CD8-positive, alpha-beta memory T cell (primary cell): ENCODE results near the gene SERTAD3. TPM values are rescaled to one million over a fixed set of nuclear protein-coding genes. Genes with fewer than 3 reads are reported as not detected.
"Not testable (repeated sequence)": the region's sequence is repeated elsewhere in the genome, so short reads cannot be mapped to it uniquely, and the experiment has no call there.

Experiments used
- CTCF ChIA-PET: fragments of 350-600 bp; sonication (Branson Sonifier 250); formaldehyde crosslinking; loops from one replicate; lab custom pipeline; 2021; ENCODE audit warnings: antibody characterized with exemption; lab: Charles Lee
- POLR2A ChIA-PET: fragments of 350-600 bp; sonication (Branson Sonifier 250); formaldehyde crosslinking; loops from one replicate; lab custom pipeline; 2021; ENCODE audit warnings: antibody characterized with exemption; lab: Charles Lee
- DNase-seq, 5 donors: peaks; one replicate each; pipeline versions ENCODE4 v3.0.0 to v3.0.0-alpha.2; 2020 to 2022; ENCODE audit warnings: mixed read lengths in 1 of 5
- H3K27ac ChIP-seq: one replicate; pipeline ENCODE4 v1.7.0; 2013; ENCODE audit warnings: low read depth, mild to moderate bottlenecking, low read length, moderate library complexity
- H3K27me3 ChIP-seq: 2 replicates; pipeline ENCODE4 v1.7.0; 2013; ENCODE audit warnings: low read length, mild to moderate bottlenecking; ENCODE audit not compliant: insufficient read depth, poor library complexity, severe bottlenecking
- H3K36me3 ChIP-seq: 2 replicates; pipeline ENCODE4 v1.7.0; 2013; ENCODE audit warnings: mild to moderate bottlenecking, low read length, moderate library complexity; ENCODE audit not compliant: insufficient read depth
- H3K4me1 ChIP-seq: 2 replicates; pipeline ENCODE4 v1.7.0; 2013; ENCODE audit warnings: mild to moderate bottlenecking, low read length, moderate library complexity; ENCODE audit not compliant: insufficient read depth
- H3K4me3 ChIP-seq: 2 replicates; pipeline ENCODE4 v1.7.0; 2013; ENCODE audit warnings: mild to moderate bottlenecking, low read length
- H3K9me3 ChIP-seq: 2 replicates; pipeline ENCODE4 v1.7.0; 2013; ENCODE audit warnings: mild to moderate bottlenecking, low read length
- H3K27ac Mint-ChIP-seq, 8 donors: one replicate each; pipeline ENCODE4 v1.8.0; 2020 to 2021; ENCODE audit warnings: mixed read lengths in 8 of 8, mild to moderate bottlenecking in 6 of 8, inconsistent platforms in 3 of 8, moderate library complexity in 3 of 8
- H3K27me3 Mint-ChIP-seq, 2 donors: one replicate each; pipeline ENCODE4 v1.8.0; 2020 to 2021; ENCODE audit warnings: mixed read lengths in 2 of 2, mild to moderate bottlenecking in 1 of 2, moderate library complexity in 1 of 2
- H3K36me3 Mint-ChIP-seq, 3 donors: one replicate each; pipeline ENCODE4 v1.8.0; 2020 to 2021; ENCODE audit warnings: mixed read lengths in 3 of 3, inconsistent platforms in 1 of 3, mild to moderate bottlenecking in 1 of 3
- H3K4me1 Mint-ChIP-seq, 3 donors: one replicate each; pipeline ENCODE4 v1.8.0; 2020 to 2021; ENCODE audit warnings: mixed read lengths in 3 of 3, inconsistent platforms in 1 of 3, mild to moderate bottlenecking in 1 of 3
- H3K4me3 Mint-ChIP-seq, 7 donors: one replicate each; pipeline ENCODE4 v1.8.0; 2020 to 2021; ENCODE audit warnings: mixed read lengths in 7 of 7, mild to moderate bottlenecking in 6 of 7, moderate library complexity in 4 of 7, inconsistent platforms in 2 of 7
- H3K9me3 Mint-ChIP-seq, 5 donors: one replicate each; pipeline ENCODE4 v1.8.0; 2020 to 2022; ENCODE audit warnings: mixed read lengths in 5 of 5, mild to moderate bottlenecking in 3 of 5, moderate library complexity in 2 of 5, inconsistent platforms in 1 of 5
- polyA plus RNA-seq: library from polyadenylated mRNA; unstranded; fragments of 300-500 nt; fragmentation: Illumina TruSeq; gene quantifications from one replicate; pipeline ENCODE4 v1.2.3, GENCODE V29; 2021
- total RNA-seq, 2 experiments: library from RNA; stranded (reverse); gene quantifications; one replicate each; pipeline ENCODE4 v1.2.3, GENCODE V29; 2021

Gene SERTAD3
- total and polyA plus RNA-seq, 3 experiments from 2014 or later: 7.0 to 9.5 (median 8.5) TPM

DNA sequence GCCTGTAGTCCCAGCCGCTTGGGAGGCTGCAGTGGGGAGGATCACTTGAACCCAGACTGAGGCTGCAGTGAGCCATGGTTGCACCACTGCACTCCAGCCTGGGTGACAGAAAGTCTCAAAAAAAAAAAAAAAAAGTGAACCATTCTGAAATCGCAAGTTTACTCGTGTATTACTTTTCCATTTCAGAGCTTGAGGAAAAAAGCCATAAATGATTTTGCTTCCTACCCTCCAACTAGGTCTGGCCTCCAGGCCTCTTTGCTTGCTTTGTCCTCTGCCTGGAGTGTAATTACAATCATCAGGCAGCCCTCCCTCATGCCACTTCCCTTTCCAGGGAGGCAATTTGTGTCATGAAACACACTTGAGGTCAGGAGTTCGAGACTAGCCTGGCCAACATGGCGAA lies 12.9 kb upstream of the SERTAD3 start:
- CTCF ChIA-PET: interaction anchor here (1.0 to 1.1 kb wide), 2 partner anchors 11 to 153 kb away, joined by 3 to 4 read pairs; no protein-coding TSS in a partner anchor
- H3K27ac ChIP-seq: no peak overlapping the region
- no peak overlapping the region for H3K4me3 ChIP-seq
- no peaks in the 10 kb centered on the region for H3K27me3 ChIP-seq
- Mint-ChIP-seq H3K4me1 (peaks cover 0 to 2% (median 0%) of the 10 kb centered on the region in 3 donors), H3K4me3 (no peak overlapping the region), H3K27me3 (no peaks in the 10 kb centered on the region), H3K9me3 (no peaks in the 10 kb centered on the region), H3K36me3 (peaks cover 0 to 4% (median 0%) of the 10 kb centered on the region in 3 donors), H3K27ac (peak overlapping the region in 1 of 8 donors; percentile 54)
- no peaks in the 10 kb centered on the region for H3K36me3 ChIP-seq
- POLR2A ChIA-PET: no interaction called here
- H3K4me1 ChIP-seq: no peaks in the 10 kb centered on the region
- no peaks in the 10 kb centered on the region for H3K9me3 ChIP-seq
- DNase-seq: no peak

GRCh38 chr19:40453943-40454342 lies 9.8 kb upstream of the SERTAD3 start:
- H3K27ac ChIP-seq, H3K4me3 ChIP-seq, POLR2A ChIA-PET, H3K27me3 ChIP-seq, H3K27ac Mint-ChIP-seq, H3K36me3 ChIP-seq, H3K4me1 ChIP-seq, H3K27me3 Mint-ChIP-seq, H3K9me3 ChIP-seq, H3K36me3 Mint-ChIP-seq, DNase-seq, H3K4me1 Mint-ChIP-seq, H3K9me3 Mint-ChIP-seq: not testable (repeated sequence)
- peak overlapping the region in 1 of 7 donors; percentile 18 for H3K4me3 Mint-ChIP-seq
- CTCF ChIA-PET: interaction anchor here (1.0 to 2.7 kb wide), 4 partner anchors 10 to 181 kb away, joined by 4 to 10 read pairs (median 6); partner anchors contain the start of gene BLVRB

- Histone ChIP-seq H3K27ac (no peak overlapping the region), H3K4me1 (no peaks in the 10 kb centered on the region), H3K27me3 (no peaks in the 10 kb centered on the region), H3K9me3 (no peaks in the 10 kb centered on the region), H3K36me3 (no peaks in the 10 kb centered on the region), H3K4me3 (no peak overlapping the region)
- H3K27ac Mint-ChIP-seq: no peak overlapping the region
- no peaks in the 10 kb centered on the region for H3K9me3 Mint-ChIP-seq
- POLR2A ChIA-PET: no interaction called here
- H3K27me3 Mint-ChIP-seq: no peaks in the 10 kb centered on the region
- no peaks in the 10 kb centered on the region for H3K4me1 Mint-ChIP-seq
- H3K4me3 Mint-ChIP-seq: no peak overlapping the region
- peaks cover 0 to 6% (median 2%) of the 10 kb centered on the region in 3 donors for H3K36me3 Mint-ChIP-seq
- CTCF ChIA-PET: interaction anchor here (1.0 to 2.7 kb wide), 4 partner anchors 10 to 182 kb away, joined by 4 to 10 read pairs (median 6); partner anchors contain the start of gene BLVRB
- no peak for DNase-seq
Observed at GRCh38 chr19:40453151-40453735, 9.1 kb upstream of the SERTAD3 start.

GRCh38 chr19:40452016-40452415 lies 7.9 kb upstream of the SERTAD3 start:
- H3K27me3 Mint-ChIP-seq: no peaks in the 10 kb centered on the region
- no peaks in the 10 kb centered on the region for H3K36me3 ChIP-seq
- no peak overlapping the region for H3K4me3 ChIP-seq
- DNase-seq: no peak
- CTCF ChIA-PET: interaction anchor here (0.7 to 2.7 kb wide), 5 partner anchors 12 to 183 kb away, joined by 3 to 10 read pairs (median 4); partner anchors contain the start of gene BLVRB
- no peak overlapping the region for H3K4me3 Mint-ChIP-seq
- peaks cover 0 to 9% (median 2%) of the 10 kb centered on the region in 3 donors for H3K36me3 Mint-ChIP-seq
- no peaks in the 10 kb centered on the region for H3K4me1 ChIP-seq
- H3K9me3 ChIP-seq: no peaks in the 10 kb centered on the region
- H3K27ac ChIP-seq: no peak overlapping the region
- H3K4me1 Mint-ChIP-seq: no peaks in the 10 kb centered on the region
- POLR2A ChIA-PET: no interaction called here
- no peaks in the 10 kb centered on the region for H3K9me3 Mint-ChIP-seq
- no peak overlapping the region for H3K27ac Mint-ChIP-seq
- no peaks in the 10 kb centered on the region for H3K27me3 ChIP-seq

DNA sequence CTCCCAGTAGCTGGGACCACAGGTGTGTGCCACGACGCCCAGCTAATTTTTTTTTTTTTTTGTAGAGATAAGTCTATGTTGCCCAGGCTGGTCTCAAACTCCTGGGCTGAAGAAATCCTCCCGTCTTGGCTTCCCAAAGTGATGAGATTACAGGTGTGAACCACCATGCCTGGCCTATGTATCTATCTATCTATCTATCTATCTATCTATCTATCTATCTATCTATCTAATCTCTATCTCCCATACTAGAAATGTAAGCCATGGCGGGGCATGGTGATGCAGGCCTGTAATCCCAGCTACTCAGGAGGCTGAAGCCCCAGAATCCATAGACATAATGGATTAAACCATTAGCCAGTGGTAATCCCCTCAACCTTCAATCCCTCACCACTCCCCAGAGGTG lies 6.5 kb upstream of the SERTAD3 start:
- Histone ChIP-seq H3K27me3 (no peaks in the 10 kb centered on the region), H3K27ac (no peak overlapping the region), H3K9me3 (no peaks in the 10 kb centered on the region), H3K36me3 (no peaks in the 10 kb centered on the region), H3K4me3 (no peak overlapping the region), H3K4me1 (no peaks in the 10 kb centered on the region)
- ChIA-PET POLR2A (no interaction called here), CTCF (interaction anchor here (1.1 kb wide), 1 partner anchor 30 kb away, joined by 3 read pairs; no protein-coding TSS in a partner anchor)
- Mint-ChIP-seq H3K9me3 (no peaks in the 10 kb centered on the region), H3K4me1 (no peaks in the 10 kb centered on the region), H3K27me3 (no peaks in the 10 kb centered on the region), H3K4me3 (no peak overlapping the region), H3K36me3 (peaks cover 0 to 9% (median 2%) of the 10 kb centered on the region in 3 donors), H3K27ac (no peak overlapping the region)
- no peak for DNase-seq

DNA sequence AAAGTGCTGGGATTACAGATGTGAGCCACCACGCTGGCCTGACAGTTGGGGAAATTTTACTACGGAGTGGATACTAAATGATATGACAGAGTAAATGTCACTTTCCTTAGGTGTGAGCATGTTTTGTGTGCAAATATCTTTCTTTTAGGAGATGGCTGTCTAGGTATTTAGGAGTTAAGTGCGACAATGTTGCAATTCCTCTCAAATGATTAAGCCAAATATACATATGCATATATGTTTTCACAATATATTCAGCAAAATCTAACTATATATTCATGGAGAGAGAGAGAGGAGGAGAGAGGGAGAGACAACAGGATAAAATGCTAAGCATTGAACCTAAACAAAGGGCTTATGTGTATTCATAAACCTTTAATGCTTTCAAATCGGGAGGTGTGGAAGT lies 5.4 kb upstream of the SERTAD3 start:
- Mint-ChIP-seq H3K27me3 (no peaks in the 10 kb centered on the region), H3K4me1 (peaks cover 4 to 6% (median 5%) of the 10 kb centered on the region in 3 donors), H3K4me3 (peak overlapping the region in 1 of 7 donors; percentile 21), H3K36me3 (peaks cover 0 to 7% (median 2%) of the 10 kb centered on the region in 3 donors), H3K27ac (no peak overlapping the region), H3K9me3 (no peaks in the 10 kb centered on the region)
- H3K27me3 ChIP-seq: no peaks in the 10 kb centered on the region
- H3K36me3 ChIP-seq: no peaks in the 10 kb centered on the region
- POLR2A ChIA-PET: no interaction called here
- no peak overlapping the region for H3K4me3 ChIP-seq
- no peak for DNase-seq
- CTCF ChIA-PET: no interaction called here
- H3K27ac ChIP-seq: no peak overlapping the region
- peaks cover 3% of the 10 kb centered on the region for H3K4me1 ChIP-seq
- H3K9me3 ChIP-seq: no peaks in the 10 kb centered on the region

- Mint-ChIP-seq H3K4me3 (peak overlapping the region in 5 of 7 donors; percentile 31 to 88 (median 63)), H3K36me3 (peaks cover 0 to 31% (median 2%) of the 10 kb centered on the region in 3 donors), H3K27ac (peak overlapping the region in 5 of 8 donors; percentile 72 to 88 (median 77)), H3K9me3 (no peaks in the 10 kb centered on the region), H3K4me1 (peaks cover 15 to 18% (median 17%) of the 10 kb centered on the region in 3 donors), H3K27me3 (peaks cover 0 to 5% of the 10 kb centered on the region in 2 donors)
- H3K27ac ChIP-seq: peak overlapping the region; percentile 98
- ChIA-PET CTCF (interaction anchor here (1.8 kb wide), 1 partner anchor 26 kb away, joined by 6 read pairs; no protein-coding TSS in a partner anchor), POLR2A (no interaction called here)
- H3K9me3 ChIP-seq: no peaks in the 10 kb centered on the region
- no peak for DNase-seq
- peaks cover 14% of the 10 kb centered on the region for H3K36me3 ChIP-seq
- peaks cover 14% of the 10 kb centered on the region for H3K4me1 ChIP-seq
- no peaks in the 10 kb centered on the region for H3K27me3 ChIP-seq
- no peak overlapping the region for H3K4me3 ChIP-seq
Observed at GRCh38 chr19:40446263-40446784, 2.2 kb upstream of the SERTAD3 start.

- ChIA-PET CTCF (interaction anchor here (1.8 kb wide), 1 partner anchor 25 kb away, joined by 6 read pairs; no protein-coding TSS in a partner anchor), POLR2A (no interaction called here)
- no peak overlapping the region for H3K4me3 ChIP-seq
- peaks cover 0 to 5% of the 10 kb centered on the region in 2 donors for H3K27me3 Mint-ChIP-seq
- H3K36me3 Mint-ChIP-seq: peaks cover 0 to 36% (median 6%) of the 10 kb centered on the region in 3 donors
- H3K9me3 ChIP-seq: no peaks in the 10 kb centered on the region
- H3K4me3 Mint-ChIP-seq: peak overlapping the region in 6 of 7 donors; percentile 6 to 77 (median 33)
- DNase-seq: no peak
- no peaks in the 10 kb centered on the region for H3K9me3 Mint-ChIP-seq
- peaks cover 14% of the 10 kb centered on the region for H3K4me1 ChIP-seq
- peaks cover 15 to 23% (median 17%) of the 10 kb centered on the region in 3 donors for H3K4me1 Mint-ChIP-seq
- peak overlapping the region; percentile 98 for H3K27ac ChIP-seq
- H3K36me3 ChIP-seq: peaks cover 19% of the 10 kb centered on the region
- no peaks in the 10 kb centered on the region for H3K27me3 ChIP-seq
- H3K27ac Mint-ChIP-seq: peak overlapping the region in 7 of 8 donors; percentile 37 to 77 (median 59)
Observed at GRCh38 chr19:40445780-40446262, 1.7 kb upstream of the SERTAD3 start.
